GM21576 (cell line): ENCODE results near the gene NTHL1.
"Not testable (repeated sequence)": the region's sequence is repeated elsewhere in the genome, so short reads cannot be mapped to it uniquely, and the experiment has no call there.

Source experiments
- ATAC-seq: cut with Tn5 transposase; IDR thresholded peaks from one replicate; pipeline ENCODE4 v1.9.1; 2021; ENCODE audit warnings: mild to moderate bottlenecking, moderate library complexity; ENCODE audit not compliant: unreplicated experiment

The NTHL1 gene

GRCh38 chr16:2011726-2012125 lies 35.9 kb downstream of the NTHL1 start:
- not testable (repeated sequence) for ATAC-seq

GRCh38 chr16:2009791-2010510 lies 37.7 kb downstream of the NTHL1 start, which contains the start of gene ZNF598:
TSS of gene ZNF598 (minus strand) at chr16:2009821.
- peak; percentile 73 for ATAC-seq

DNA sequence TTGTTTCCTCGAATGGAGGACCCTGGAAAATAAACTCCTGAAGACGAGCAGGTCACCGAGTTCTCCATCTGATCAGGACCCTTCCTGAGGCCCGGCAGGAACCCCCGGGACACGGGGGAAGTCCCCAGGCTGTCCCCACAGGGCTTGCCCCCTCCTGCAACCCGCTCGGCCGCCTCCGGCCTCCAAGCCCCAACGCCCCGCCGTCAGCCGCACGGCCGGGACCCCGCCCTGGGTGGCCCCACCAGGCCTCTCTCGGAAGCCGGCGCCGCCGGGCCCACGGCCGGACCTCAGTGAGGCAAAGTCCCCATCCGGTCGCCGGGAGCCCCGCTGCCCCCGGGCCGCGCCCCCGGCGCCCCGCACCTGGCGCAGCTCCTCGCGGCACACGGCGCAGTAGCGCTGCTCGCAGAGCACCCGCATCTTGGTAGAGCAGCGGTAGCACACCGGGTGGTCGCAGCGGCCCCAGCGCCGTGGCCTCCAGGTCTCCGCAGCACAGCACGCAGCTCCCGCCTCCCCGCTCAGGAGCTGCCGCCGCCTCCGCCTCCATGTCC lies 38.4 kb downstream of the NTHL1 start:
- ATAC-seq = peak; percentile 27

- no peak for ATAC-seq
These were observed 38.9 kb downstream of the NTHL1 start for GRCh38 chr16:2008631-2009163.

GRCh38 chr16:2008009-2008526 lies 39.6 kb downstream of the NTHL1 start:
- no peak for ATAC-seq

- ATAC-seq = no peak
These were observed 40.4 kb downstream of the NTHL1 start for GRCh38 chr16:2007081-2007836.

GRCh38 chr16:2006317-2006716 lies 41.3 kb downstream of the NTHL1 start:
- no peak for ATAC-seq

- no peak for ATAC-seq
These were observed 42.0 kb downstream of the NTHL1 start for GRCh38 chr16:2005646-2006045.

GRCh38 chr16:2004795-2005517 lies 42.7 kb downstream of the NTHL1 start:
- ATAC-seq = no peak

- ATAC-seq = peak; percentile 64
These were observed 43.6 kb downstream of the NTHL1 start for GRCh38 chr16:2003827-2004641.

DNA sequence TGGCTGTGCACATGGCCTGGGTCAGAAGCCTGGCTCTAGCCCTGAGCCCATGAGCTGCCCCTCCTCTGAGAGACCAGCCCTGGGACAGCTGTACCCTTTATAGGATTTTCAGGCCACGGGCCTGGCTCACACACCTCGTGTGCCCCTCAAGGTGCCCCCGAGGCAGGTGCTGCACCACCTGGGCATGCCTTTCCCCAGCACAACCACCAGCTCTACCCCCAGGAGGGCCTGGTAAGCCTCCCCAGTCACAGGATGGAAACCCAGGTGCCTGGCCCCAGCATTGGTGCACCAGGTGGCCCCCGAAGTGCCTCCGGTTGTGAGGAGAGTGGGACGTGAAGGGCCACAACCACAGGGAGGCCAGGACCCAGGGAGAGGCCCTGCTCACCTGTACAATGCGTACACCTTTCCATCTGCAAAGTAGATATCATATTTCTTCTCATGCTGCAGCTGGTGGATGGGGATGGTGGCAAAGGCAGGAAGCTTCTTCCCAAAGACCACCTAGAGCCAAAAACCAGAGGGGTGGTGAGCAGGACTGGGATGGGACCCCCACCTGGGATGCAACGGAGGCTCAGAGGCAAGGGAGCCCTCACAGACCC lies 44.3 kb downstream of the NTHL1 start:
- no peak for ATAC-seq

- ATAC-seq = no peak
These were observed 45.0 kb downstream of the NTHL1 start for GRCh38 chr16:2002406-2003230.

GRCh38 chr16:2001456-2002355 lies 45.9 kb downstream of the NTHL1 start:
- ATAC-seq = no peak

- ATAC-seq = no peak
These were observed 46.6 kb downstream of the NTHL1 start for GRCh38 chr16:2001035-2001434.

- ATAC-seq = no peak
These were observed 47.6 kb downstream of the NTHL1 start for GRCh38 chr16:1999866-2000514.

GRCh38 chr16:1998852-1999801 lies 48.5 kb downstream of the NTHL1 start:
- no peak for ATAC-seq
